Activated CD4-positive, alpha-beta T cell treated with anti-CD3 and anti-CD28 coated beads, Interleukin-2, amount 10 ng/mL, durations not matched to agents 24 days and 14 days (primary cell): Measurements from ENCODE around the gene VIP. TPM values are rescaled to one million over a fixed set of nuclear protein-coding genes. Genes with fewer than 3 reads are reported as not detected.

Experiments used
- total RNA-seq: library from RNA; stranded (reverse); gene quantifications from 2 replicates; pipeline ENCODE4 v1.2.3, GENCODE V29; 2022

Gene VIP
- total RNA-seq, 1 donor from 2014 or later, result not detected

Other genes with a start within 250 kb of the VIP start
- gene SYNE1, start 113.4 kb upstream of the VIP start, total RNA-seq, result 10.0 and 14.9 TPM in 2 replicates
- gene MYCT1, start 52.9 kb upstream of the VIP start, total RNA-seq, result not detected in 2 replicates
- gene FBXO5, start 232.2 kb downstream of the VIP start, total RNA-seq, result 34.9 and 36.4 TPM in 2 replicates